GM21825 (cell line): ENCODE data around the gene GTF2IRD1.
"Not testable (repeated sequence)": the region's sequence is repeated elsewhere in the genome, so short reads cannot be mapped to it uniquely, and the experiment has no call there.

ENCODE experiments used
- ATAC-seq: cut with Tn5 transposase; IDR thresholded peaks from one replicate; pipeline ENCODE4 v1.9.1; 2021; ENCODE audit warnings: mild to moderate bottlenecking, moderate library complexity; ENCODE audit not compliant: unreplicated experiment

Gene GTF2IRD1

DNA sequence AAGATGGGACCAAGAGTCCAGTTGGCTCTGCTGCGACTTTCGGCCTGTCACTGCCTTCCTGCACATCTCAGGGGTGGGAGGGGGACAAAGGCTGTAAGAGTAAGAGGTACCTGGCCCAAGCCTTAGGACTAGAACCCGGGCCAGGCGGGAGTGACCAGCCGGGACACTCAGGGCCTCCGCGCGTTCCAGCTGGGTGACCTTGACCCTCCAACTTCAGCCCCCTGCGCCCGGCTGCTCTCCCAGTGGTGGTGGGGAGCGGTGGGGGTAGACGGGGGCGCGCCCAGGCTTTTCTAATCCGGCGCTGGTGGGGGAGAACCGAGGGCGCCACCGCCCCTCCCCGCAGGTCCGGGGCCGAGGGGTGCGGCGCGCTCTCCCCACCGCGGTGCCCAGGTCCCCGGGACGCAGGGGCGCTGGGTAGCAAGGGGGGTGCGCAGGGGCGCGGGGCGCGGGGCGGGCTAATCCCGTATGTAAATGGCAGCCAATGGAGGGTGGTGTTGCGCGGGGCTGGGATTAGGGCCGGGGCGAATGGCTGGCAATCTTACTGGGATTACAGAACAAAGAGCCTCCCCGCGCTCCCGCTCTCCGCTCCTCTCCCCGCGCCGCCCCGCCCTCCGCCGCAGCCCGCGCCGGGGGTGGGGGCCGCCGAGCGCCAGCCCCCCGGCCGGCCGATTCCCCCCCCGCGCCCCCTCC lies at the start of gene GTF2IRD1:
Gene GTF2IRD1 (plus strand): TSS at position 585 of the 690 bp plus-strand sequence. CDS start 54,175 bp downstream, outside the sequence.
- no peak for ATAC-seq

GRCh38 chr7:74404388-74404700 lies 49.4 kb upstream of the GTF2IRD1 start:
- ATAC-seq = no peak

DNA sequence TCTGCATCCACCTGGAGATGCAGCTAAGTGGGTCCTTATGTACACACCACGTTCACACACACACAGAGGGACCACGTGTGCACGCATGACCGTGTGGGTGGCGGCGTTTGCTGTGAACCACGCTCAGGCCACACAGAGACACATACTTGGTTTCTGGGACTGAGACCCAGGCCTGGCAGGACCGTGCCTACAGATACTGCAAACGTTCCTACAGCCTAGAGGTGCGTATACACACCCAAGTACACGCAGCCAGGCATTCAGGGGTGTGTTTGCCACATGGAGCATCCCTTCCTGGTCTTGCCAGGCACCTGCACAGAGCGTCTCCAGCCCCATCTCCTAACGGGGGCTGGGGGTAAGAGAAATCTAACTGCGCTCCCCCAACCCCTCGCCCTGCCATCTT lies 49.0 kb upstream of the GTF2IRD1 start:
- ATAC-seq = no peak

- no peak for ATAC-seq
Observed at GRCh38 chr7:74405191-74405898, 48.4 kb upstream of the GTF2IRD1 start.

DNA sequence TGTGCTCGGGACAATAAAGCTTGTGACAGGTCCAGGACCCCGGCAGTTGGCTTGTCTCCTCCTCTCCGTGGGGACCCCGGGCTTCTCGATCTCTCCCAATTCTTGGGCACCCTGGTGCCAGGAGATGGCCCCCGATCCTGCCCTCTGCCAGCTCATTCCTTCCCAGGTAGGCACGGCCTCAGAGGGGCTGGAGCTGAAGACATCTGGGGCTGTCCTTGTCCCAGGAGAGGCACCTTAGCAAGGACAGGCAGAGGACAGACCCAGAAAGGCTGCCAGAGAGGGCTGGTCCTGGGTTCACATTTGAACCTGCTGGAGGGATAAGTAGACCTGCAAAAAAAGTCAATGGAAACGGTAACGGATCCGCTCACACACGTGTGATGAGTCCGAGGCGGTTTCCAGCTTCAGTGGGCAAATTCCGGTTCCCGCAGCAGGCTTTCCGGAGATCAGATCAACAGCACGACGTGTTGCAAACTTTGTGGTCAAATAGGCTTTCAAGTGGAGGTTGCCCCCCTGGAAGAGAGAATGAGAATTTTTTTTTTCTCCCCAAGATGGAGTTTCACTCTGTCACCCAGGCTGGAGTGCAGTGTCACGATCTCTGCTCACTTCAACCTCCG lies 47.7 kb upstream of the GTF2IRD1 start:
- no peak for ATAC-seq

DNA sequence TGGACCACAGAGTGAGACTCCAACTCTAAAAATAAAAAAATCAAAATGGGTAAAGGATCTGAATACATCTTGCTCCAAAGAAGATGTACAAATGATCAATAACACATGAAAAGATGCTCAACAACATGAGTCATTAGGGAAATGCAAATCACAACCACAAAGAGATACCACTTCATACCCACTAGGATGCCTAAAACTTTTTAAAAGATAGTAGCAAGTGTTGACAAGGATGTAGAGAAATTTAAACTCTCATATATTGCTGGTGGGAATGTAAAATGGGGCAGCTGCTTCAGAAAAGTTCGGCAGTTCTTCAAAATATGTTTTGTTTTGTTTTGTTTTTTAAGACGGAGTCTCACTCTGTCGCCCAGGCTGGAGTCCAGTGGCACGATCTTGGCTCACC lies 45.7 kb upstream of the GTF2IRD1 start:
- no peak for ATAC-seq

- ATAC-seq = no peak
Observed at GRCh38 chr7:74409571-74409970, 44.1 kb upstream of the GTF2IRD1 start.

DNA sequence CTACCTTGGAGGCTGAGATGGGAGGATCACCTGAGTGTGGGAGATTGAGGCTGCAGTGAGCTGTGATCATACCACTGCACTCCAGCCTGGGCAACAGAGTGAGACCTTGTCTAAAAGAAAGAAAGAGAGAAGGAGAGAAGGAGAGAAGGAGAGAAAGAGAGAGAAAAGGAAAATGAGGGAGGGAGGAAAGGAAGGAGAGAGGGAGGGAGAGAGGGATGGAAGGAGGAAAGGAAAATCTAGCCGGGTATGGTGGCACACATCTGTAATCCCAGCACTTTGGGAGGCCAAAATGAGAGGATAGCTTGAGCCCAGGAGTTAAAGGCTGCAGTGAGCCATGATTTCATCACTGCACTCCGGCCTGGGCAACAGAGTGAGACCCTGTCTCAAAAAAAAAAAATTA lies 42.9 kb upstream of the GTF2IRD1 start:
- ATAC-seq = no peak

DNA sequence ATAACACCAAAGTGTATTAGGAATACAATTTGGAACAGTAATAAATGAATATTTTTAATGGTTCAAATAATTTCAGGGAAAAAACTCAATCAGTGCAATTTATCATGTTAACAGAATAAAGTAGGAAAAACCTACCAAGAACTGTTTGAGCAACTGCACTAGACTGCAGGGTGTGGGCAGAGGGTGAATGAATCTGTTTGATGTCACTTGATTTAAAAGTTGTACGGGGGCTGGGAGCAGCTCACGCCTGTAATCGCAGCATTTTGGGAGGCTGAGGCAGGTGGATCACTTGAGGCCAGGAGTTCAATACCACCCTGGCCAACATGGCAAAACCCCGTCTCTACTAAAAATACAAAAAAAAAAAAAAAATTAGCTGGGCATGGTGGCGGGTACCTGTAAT lies 42.1 kb upstream of the GTF2IRD1 start:
- ATAC-seq = not testable (repeated sequence)

DNA sequence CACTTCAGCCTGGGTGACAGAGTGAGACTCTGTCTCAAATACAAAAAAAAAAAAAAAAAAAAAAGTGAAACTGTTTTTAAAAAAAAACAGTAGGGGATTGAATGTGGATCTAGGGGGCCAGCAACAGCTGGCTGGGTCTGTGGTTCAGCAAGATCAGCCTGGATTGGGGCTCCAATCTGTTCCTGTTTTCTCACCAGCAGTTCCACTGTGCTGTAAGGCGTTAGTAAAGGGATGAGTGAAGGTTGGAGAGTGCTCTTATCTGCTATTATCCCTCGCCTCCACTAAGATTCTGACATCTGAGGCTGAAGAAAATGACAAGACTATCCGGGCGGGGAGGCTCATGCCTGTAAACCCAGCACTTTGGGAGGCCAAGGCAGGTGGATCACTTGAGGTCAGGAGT lies 41.6 kb upstream of the GTF2IRD1 start:
- ATAC-seq = no peak

DNA sequence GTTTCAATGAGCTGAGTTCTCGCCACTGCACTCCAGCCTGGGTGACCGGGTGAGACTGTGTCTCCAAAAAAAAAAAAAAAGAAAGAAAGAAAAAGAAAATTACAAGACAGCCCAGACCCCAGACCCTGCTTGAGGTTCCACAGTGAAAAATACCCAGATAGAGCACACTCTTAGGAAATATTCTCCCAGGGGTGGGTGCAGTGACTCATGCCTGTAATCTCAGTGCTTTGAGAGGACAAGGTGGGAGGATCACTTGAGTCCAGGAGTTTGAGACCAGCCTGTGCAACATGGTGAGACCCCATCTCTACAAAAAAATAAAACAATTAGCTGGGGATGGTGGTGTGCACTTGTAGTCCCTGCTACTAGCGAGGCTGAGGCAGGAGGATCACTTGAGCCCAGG lies 41.1 kb upstream of the GTF2IRD1 start:
- no peak for ATAC-seq

DNA sequence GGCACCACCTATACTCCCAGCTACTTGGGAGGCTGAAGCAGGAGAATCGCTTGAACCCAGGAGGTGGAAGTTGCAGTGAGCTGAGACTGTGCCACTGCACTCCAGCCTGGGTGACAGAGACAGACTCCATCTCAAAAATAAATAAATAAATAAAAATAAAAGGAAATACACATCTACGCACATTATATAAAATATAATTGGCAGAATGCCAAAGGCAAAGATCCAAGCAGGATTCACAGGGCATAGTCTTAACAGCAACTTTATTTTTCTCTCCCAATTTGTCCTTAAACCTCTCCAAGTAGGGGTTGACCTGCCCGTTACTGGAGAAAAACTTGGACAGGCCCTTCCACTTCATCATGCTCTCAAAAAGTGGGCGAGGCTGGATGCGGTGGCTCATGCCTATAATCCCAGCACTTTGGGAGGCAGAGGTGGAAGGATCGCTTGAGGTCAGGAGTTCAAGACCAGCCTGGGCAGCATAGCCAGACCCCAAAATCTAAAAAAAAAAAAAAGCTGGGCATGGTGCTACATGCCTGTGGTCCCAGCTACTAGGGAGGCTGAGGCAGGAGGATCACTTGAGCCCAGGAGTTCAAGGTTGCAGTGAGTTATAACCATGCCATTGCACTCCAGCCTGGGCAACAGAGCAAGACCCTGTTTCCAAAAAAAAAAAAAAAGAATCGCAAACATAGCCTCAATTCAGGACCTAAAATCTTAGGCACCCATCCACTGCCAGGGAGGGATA lies 38.9 kb upstream of the GTF2IRD1 start:
- not testable (repeated sequence) for ATAC-seq

GRCh38 chr7:74417419-74417971 lies 36.2 kb upstream of the GTF2IRD1 start:
- ATAC-seq = peak; percentile 61

- ATAC-seq = no peak
Observed at GRCh38 chr7:74418076-74418475, 35.6 kb upstream of the GTF2IRD1 start.

GRCh38 chr7:74418538-74418937 lies 35.2 kb upstream of the GTF2IRD1 start:
- no peak for ATAC-seq

DNA sequence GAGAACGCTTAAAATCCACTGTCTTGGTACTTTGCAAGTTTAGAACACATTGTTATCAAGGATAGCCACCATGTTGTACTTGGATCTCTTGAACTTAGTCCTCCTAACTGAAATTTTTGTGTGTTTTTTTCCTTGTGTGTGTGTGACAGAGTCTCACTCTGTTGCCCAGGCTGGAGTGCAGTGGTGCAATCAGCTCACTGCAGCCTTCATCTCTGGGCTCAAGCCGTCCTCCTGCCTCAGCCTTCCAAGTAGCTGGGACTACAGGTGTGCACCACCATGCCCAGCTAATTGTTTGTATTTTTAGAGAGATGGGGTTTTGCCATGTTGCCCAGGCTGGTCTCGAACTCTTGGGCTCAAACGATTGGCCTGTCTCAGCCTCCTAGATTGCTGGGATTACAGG lies 34.5 kb upstream of the GTF2IRD1 start:
- not testable (repeated sequence) for ATAC-seq

GRCh38 chr7:74420006-74420405 lies 33.7 kb upstream of the GTF2IRD1 start:
- no peak for ATAC-seq

- ATAC-seq = no peak
Observed at GRCh38 chr7:74424291-74424880, 29.3 kb upstream of the GTF2IRD1 start.

DNA sequence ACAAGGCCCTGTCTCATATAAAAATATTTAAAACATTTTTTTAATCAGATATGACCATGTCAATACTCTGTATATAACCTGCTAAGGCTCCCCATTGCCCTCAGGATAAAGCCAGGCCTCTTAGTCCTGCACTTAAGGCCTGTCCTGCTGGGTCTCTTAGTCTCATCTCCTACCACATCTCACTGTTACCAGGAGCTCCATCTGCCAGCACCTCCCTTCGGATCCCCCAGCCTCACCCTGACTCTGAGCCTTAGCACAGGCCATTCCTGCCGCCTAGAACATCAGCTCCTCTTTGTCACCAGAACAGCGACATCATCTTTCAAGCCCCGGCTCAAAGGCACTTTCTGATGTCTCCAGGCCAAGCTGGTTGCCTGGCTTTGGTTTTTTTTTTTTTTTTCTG lies 25.7 kb upstream of the GTF2IRD1 start:
- no peak for ATAC-seq

DNA sequence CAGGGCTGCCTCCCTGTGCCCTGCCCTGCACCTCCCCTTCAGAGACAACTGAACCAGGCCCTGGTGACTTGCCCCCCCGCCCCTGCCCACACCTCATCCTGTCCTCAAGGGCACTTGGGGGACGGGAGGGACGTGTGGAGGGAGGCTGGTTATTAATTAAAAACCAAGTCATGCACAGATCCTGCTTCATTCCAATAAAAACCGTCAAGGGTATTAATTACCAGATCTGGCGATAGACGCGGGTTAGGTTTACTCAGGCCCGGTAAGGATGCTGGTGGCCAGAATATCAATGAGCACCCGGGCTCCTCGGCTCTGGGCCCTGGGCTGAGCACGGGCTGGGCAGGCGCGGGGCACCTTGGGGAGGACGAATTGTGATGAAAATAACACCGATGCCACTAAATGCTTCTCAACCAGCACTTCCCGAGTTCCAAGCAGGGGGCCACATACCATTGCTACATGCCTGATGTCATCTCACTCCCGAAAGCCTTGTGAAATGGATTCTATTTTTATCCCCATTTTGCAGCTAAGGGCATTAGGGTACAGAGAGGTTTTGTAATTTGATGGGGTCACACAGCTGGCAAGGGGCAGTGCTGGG lies 24.5 kb upstream of the GTF2IRD1 start:
- no peak for ATAC-seq
